Small intestine (tissue), 7 donors: Measurements from ENCODE around the gene MOB3B. TPM values are rescaled to one million over a fixed set of nuclear protein-coding genes. Genes with fewer than 3 reads are reported as not detected.

Source experiments
- DNase-seq, 2 donors: peaks; one replicate each; pipeline versions ENCODE4 v3.0.0 to v3.0.0-alpha.2; 2013
- FAIRE-seq: peaks from 2 replicates; lab custom pipeline; 2012; peaks lifted over from hg19 to GRCh38; lab: Jason Lieb, UNC
- H3K27ac ChIP-seq, 3 donors: one replicate each; pipeline ENCODE4 v1.5.1; 2013; ENCODE audit warnings: low read length in 2 of 3, mild to moderate bottlenecking in 2 of 3, control low read depth in 1 of 3, inconsistent platforms in 1 of 3, low read depth in 1 of 3, moderate library complexity in 1 of 3
- H3K27me3 ChIP-seq, 3 donors: one replicate each; pipeline ENCODE4 v1.6.1; 2013; ENCODE audit warnings: low read length in 3 of 3, inconsistent platforms in 1 of 3; ENCODE audit not compliant: control insufficient read depth in 3 of 3, insufficient read depth in 3 of 3
- H3K36me3 ChIP-seq, 3 donors: one replicate each; pipeline ENCODE4 v1.6.1; 2013; ENCODE audit warnings: low read length in 3 of 3, inconsistent platforms in 1 of 3, low read depth in 1 of 3, mild to moderate bottlenecking in 1 of 3, moderate library complexity in 1 of 3; ENCODE audit not compliant: control insufficient read depth in 3 of 3, insufficient read depth in 2 of 3
- H3K4me1 ChIP-seq, 3 donors: one replicate each; pipeline ENCODE4 v1.6.1; 2013; ENCODE audit warnings: low read length in 2 of 3, inconsistent platforms in 1 of 3, low read depth in 1 of 3, mild to moderate bottlenecking in 1 of 3, moderate library complexity in 1 of 3; ENCODE audit not compliant: control insufficient read depth in 3 of 3, insufficient read depth in 2 of 3
- H3K4me3 ChIP-seq, 3 donors: one replicate each; pipeline ENCODE4 v1.5.1; 2013; ENCODE audit warnings: low read length in 3 of 3, control low read depth in 1 of 3, inconsistent platforms in 1 of 3, low read depth in 1 of 3, mild to moderate bottlenecking in 1 of 3, moderate library complexity in 1 of 3
- H3K9me3 ChIP-seq, 2 donors: one replicate each; pipeline ENCODE4 v1.6.1; 2013; ENCODE audit warnings: low read depth in 1 of 2, low read length in 1 of 2; ENCODE audit not compliant: control insufficient read depth in 2 of 2, insufficient read depth in 1 of 2
- WGBS, 3 donors: extraction: QIAGEN DNeasy Blood & Tissue Kit; methylation state at CpG; one replicate each; pipeline ENCODE4 v1.1.7; 2013; 5-methylcytosine and 5-hydroxymethylcytosine counted together
- polyA plus RNA-seq, 4 donors: library from polyadenylated mRNA; stranded (reverse) in 3 of 4; unstranded in 1 of 4; fragments of 200-250 nt in 3 of 4; fragments of 120-200 nt in 1 of 4; gene quantifications; one replicate each; pipeline versions ENCODE4 v1.2.1 to v1.2.3, GENCODE V29; 2013
- donor health status: healthy with polysubstance abuse.
- donor health status: control.
- donor health status: control.
- donor health status: Bipolar disorder and iron deficiency.
- donor health status: healthy.

MOB3B gene
- polyA plus RNA-seq, 4 donors: 16.9 to 34.9 (median 19.7) TPM

DNA sequence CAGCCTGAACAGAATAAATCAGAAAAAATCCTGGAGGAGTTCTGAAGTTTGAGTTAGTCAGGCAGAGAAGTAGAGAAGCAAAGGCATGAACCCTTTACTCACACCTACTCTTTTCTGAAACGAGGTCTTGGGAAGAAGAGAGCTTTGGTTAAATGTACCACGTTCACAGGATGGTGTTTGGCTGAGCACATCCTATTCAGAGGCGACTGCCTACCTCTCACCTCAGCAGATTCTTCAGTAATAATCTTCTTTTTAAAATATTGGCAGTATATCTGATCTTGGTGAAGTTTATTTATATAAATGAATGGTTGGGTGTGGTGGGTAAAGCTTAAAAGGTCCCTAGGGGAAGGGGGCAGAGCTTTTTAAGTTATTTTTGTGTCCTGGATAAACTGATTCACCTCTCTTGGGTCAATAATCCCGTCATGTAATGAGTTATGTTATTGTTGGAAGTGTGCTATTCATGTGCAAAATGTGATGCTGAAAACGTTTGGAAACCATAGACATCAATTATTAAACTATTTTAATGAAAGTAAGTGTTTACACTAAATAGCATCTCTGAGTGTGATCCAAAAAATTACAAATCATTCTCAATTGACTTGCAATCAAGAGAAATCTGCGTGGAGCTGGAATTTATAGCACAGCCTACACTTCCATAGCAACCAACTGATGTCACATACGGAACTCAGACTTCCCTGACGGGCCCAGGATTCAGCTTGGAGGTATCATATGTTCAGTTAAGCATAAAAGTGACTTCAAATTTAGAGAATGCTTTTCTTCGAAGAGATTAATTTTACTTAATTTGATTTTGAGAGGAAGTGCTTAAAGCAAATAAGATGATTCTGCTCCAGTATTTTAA, 138.3 kb downstream of the MOB3B start:
- H3K27ac ChIP-seq: no peak overlapping the region
- FAIRE-seq: no peak
- no peak overlapping the region for H3K4me3 ChIP-seq
- no peak for DNase-seq
- 69 to 78% (median 76%) methylated on average over 9 of the region's 9 CpGs for WGBS, 3 donors
- no peaks in the 10 kb centered on the region for H3K27me3 ChIP-seq
- peaks cover 0 to 3% (median 0%) of the 10 kb centered on the region in 3 donors for H3K36me3 ChIP-seq
- H3K4me1 ChIP-seq: peaks cover 9 to 62% (median 22%) of the 10 kb centered on the region in 3 donors
- peaks cover 0 to 2% of the 10 kb centered on the region in 2 donors for H3K9me3 ChIP-seq

DNA sequence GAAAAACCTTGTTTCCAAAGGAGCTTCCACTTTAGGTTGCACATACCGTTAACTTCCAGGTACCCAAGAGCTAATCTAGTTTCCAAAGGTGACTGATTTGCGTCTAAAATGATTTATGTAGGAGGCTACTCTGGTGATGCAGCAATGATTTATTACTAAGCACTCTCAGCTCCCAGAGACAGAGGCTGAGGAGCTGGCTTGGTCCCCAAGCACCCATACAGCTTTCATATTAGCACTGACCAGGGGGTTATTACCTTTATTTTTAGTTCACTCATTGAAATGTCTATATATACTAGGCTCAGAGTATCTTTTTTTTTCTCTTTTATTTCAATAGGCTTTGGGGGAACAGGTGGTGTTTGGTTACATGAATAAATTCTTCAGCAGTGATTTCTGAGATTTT, 141.5 kb downstream of the MOB3B start:
- H3K36me3 ChIP-seq: peaks cover 0 to 11% (median 0%) of the 10 kb centered on the region in 3 donors
- no peaks in the 10 kb centered on the region for H3K27me3 ChIP-seq
- H3K4me1 ChIP-seq: peaks cover 12 to 66% (median 14%) of the 10 kb centered on the region in 3 donors
- H3K27ac ChIP-seq: peak overlapping the region in 1 of 3 donors; percentile 95
- 30 to 73% (median 42%) methylated on average over 2 of the region's 2 CpGs for WGBS, 3 donors
- H3K9me3 ChIP-seq: no peaks in the 10 kb centered on the region
- H3K4me3 ChIP-seq: no peak overlapping the region
- DNase-seq: no peak
- FAIRE-seq: no peak

DNA sequence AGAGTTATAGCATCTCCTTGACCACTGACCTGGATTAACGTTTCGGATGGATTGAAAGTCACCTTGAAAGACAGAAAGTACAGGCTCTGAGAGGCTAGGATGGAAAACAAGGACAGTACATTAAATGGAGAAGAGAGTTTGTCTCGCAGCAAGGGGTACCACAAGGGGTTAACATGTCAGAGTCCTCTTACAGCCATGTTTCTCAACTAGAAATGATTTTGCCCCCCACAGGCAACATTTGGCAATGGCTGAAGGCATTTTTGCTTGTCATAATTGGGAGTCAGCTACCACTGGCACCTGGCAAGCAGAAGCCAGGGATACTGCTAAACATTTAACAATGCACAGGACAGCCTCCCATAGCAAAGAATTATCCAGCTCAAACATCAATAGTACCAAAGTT, 141.9 kb downstream of the MOB3B start:
- no peaks in the 10 kb centered on the region for H3K27me3 ChIP-seq
- no peak overlapping the region for H3K4me3 ChIP-seq
- no peak for FAIRE-seq
- no peaks in the 10 kb centered on the region for H3K9me3 ChIP-seq
- WGBS, 3 donors: 72 to 88% (median 75%) methylated on average over 3 of the region's 3 CpGs
- peaks cover 0 to 11% (median 0%) of the 10 kb centered on the region in 3 donors for H3K36me3 ChIP-seq
- peaks cover 11 to 66% (median 16%) of the 10 kb centered on the region in 3 donors for H3K4me1 ChIP-seq
- H3K27ac ChIP-seq: peak overlapping the region in 1 of 3 donors; percentile 95
- DNase-seq: no peak

DNA sequence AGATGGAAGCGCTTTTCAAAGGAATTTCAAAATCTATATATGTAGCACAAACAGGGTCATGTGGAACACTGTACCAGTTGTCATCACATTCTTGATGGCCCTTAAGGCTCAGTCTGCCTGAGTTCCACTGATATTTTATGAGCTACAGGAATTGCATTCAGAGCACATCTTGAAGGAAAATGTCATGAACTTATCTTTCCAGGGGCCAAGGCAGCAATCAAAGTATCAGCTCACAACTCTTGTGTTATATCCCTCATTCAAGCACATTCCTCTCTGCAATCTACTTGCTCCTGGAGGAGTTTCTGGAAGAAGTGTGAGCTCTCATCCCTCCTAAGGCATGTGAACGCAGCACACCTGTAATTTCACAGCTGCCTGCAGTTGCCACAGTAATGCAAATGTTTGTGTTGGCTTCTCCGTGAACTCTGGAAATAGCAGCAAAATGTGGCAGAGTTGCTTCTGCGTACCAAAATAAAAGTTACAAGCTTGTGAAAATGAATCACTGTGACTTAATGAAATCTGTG, 143.0 kb downstream of the MOB3B start:
- peak in 1 of 2 donors; percentile 81 for DNase-seq
- Histone ChIP-seq H3K36me3 (peaks cover 0 to 14% (median 0%) of the 10 kb centered on the region in 3 donors), H3K9me3 (no peaks in the 10 kb centered on the region), H3K27me3 (no peaks in the 10 kb centered on the region), H3K4me3 (no peak overlapping the region), H3K27ac (peak overlapping the region in 1 of 3 donors; percentile 95), H3K4me1 (peaks cover 15 to 68% (median 16%) of the 10 kb centered on the region in 3 donors)
- 45 to 69% (median 55%) methylated on average over 4 of the region's 4 CpGs for WGBS, 3 donors
- FAIRE-seq: no peak

DNA sequence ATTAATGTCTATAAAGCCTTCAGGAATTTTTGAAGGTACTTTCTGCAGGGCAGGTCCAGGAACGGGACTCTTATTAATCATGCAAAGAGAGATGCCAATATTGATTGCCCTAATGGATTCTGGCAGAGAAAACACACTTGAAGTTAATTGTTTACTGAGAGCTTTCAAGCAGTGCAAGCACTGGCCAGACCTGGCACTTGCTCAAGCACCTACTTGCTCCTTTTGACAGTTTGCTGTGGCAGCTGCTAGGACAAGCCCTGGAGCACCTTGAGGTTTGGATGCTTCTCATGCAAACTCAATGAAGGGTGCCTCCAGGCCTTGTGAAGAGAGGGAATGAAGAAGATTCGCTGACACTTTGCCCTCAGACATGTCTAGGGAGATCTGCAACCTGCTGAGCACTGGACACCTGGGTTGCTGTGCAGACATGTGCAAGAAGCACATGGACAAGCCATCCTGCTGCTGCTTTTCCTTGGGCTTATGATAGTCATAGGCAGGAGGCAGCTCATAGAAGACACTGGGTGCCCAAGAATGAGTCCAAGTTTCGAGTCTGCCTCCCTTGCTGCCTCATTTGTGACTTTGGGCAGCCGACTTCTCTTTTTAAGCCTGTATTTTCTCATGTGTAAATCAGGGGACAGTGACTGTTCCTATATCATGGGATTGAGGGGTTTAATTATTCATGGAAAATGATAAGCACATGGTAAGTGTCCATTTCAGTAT, 143.8 kb downstream of the MOB3B start:
- no peak overlapping the region for H3K4me3 ChIP-seq
- H3K27ac ChIP-seq: peak overlapping the region; percentile 4 to 95 (median 28)
- H3K36me3 ChIP-seq: peaks cover 0 to 19% (median 0%) of the 10 kb centered on the region in 3 donors
- 30 to 70% (median 40%) methylated on average over 4 of the region's 4 CpGs for WGBS, 3 donors
- no peaks in the 10 kb centered on the region for H3K9me3 ChIP-seq
- FAIRE-seq: no peak
- peaks cover 16 to 77% (median 22%) of the 10 kb centered on the region in 3 donors for H3K4me1 ChIP-seq
- DNase-seq: peak; percentile 38 to 90
- H3K27me3 ChIP-seq: no peaks in the 10 kb centered on the region

DNA sequence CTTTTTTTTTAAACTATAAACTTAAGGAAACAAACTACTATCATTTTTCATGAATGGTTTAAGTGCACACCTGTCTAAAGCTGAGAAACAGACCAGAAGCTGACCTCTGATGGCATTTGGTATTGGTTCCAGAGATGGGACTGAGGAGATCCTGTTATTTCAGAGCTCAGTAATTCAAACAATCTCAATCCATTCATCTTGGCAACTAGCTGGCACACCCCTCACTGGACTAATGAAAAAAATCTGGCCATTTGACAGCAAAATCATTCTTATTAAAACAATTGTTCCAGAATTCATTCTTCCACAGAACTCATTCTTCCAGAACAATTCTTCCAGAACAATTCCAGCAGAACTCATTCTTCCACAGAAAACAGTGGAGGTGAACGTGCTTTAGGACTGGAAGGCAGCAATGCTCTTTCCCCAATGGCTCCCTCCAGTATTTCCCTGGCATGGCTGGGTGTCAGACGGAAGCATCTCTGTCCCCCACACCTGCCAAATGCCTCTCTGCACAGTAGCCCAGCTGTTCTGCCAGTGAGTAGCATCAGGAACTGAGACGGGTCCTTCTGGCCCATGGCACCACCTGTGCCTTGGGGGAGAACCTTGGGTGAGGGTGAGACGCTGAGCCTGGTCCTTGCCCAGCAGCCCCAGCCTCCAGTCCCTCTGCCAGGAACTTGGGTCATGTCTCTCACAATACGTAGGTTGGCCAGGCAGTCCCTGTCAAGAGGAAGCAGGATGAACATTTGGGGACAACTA, 145.2 kb downstream of the MOB3B start:
- DNase-seq: no peak
- peaks cover 17 to 84% (median 25%) of the 10 kb centered on the region in 3 donors for H3K4me1 ChIP-seq

DNA sequence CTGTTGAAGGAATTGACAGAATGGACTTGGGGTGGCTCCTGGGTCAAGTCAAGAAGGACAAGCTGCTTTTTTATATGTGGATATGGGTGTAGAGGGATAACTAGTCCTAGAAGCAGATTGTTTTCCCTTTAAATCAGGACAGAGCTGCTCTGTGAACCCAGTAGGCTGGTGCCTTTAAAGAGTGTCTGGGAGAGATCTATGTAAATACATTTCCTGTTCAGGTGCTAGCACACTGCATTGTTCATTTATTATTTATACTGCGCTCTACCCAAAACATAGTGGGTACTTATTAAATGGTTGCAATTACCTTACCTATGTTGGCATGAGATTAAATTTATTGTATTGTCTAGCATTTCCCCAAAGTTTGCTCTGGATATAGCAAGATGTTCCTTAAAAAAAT, 146.1 kb downstream of the MOB3B start:
- peaks cover 25 to 90% (median 28%) of the 10 kb centered on the region in 3 donors for H3K4me1 ChIP-seq
- H3K27me3 ChIP-seq: no peaks in the 10 kb centered on the region
- H3K36me3 ChIP-seq: peaks cover 0 to 16% (median 0%) of the 10 kb centered on the region in 3 donors
- WGBS, 3 donors: 48 to 74% (median 67%) methylated on average over 1 of the region's 1 CpG
- DNase-seq (no peak), FAIRE-seq (no peak)
- no peak overlapping the region for H3K4me3 ChIP-seq
- no peaks in the 10 kb centered on the region for H3K9me3 ChIP-seq
- H3K27ac ChIP-seq: peak overlapping the region in 2 of 3 donors; percentile 28 to 95

More for the DNA sequence above, 145.2 kb downstream of the MOB3B start:
- FAIRE-seq: no peak
- Histone ChIP-seq H3K36me3 (peaks cover 0 to 19% (median 0%) of the 10 kb centered on the region in 3 donors), H3K9me3 (no peaks in the 10 kb centered on the region), H3K27ac (peak overlapping the region in 2 of 3 donors; percentile 17 to 95), H3K27me3 (no peaks in the 10 kb centered on the region), H3K4me3 (no peak overlapping the region)
- WGBS, 3 donors: 73 to 82% (median 73%) methylated on average over 5 of the region's 5 CpGs
